Activated naive CD4-positive, alpha-beta T cell (primary cell): ENCODE data around the gene PLEKHB2.
A peak's percentile ranks its signal among the peaks of the same experiment; 100 is the strongest.
"Not testable (repeated sequence)": the region's sequence is repeated elsewhere in the genome, so short reads cannot be mapped to it uniquely, and the experiment has no call there.

Experiments
- DNase-seq, 4 experiments: peaks; one replicate each; lab custom pipeline; 2025; lab: John Stamatoyannopoulos, UW

The PLEKHB2 gene

GRCh38 chr2:131093696-131094462 is 11.3 kb upstream of the PLEKHB2 start:
- peak in 2 of 4 experiments; percentile 40 to 67 for DNase-seq

GRCh38 chr2:131094463-131095281 is 10.5 kb upstream of the PLEKHB2 start:
- no peak for DNase-seq

- DNase-seq: no peak
Observed at GRCh38 chr2:131103165-131103564, 2.0 kb upstream of the PLEKHB2 start.

GRCh38 chr2:131104487-131105155 is 515 bp upstream of the PLEKHB2 start:
- DNase-seq: peak in 3 of 4 experiments; percentile 21 to 30 (median 30)

- DNase-seq: no peak
Observed at GRCh38 chr2:131105950-131106801, 1.0 kb downstream of the PLEKHB2 start.

- DNase-seq: no peak
Observed at GRCh38 chr2:131112529-131112928, 7.4 kb downstream of the PLEKHB2 start.

GRCh38 chr2:131113566-131114227 is 8.6 kb downstream of the PLEKHB2 start:
- no peak for DNase-seq

GRCh38 chr2:131114950-131115349 is 9.8 kb downstream of the PLEKHB2 start:
- not testable (repeated sequence) for DNase-seq

- DNase-seq: no peak
Observed at GRCh38 chr2:131115752-131116151, 10.6 kb downstream of the PLEKHB2 start.

- DNase-seq: no peak
Observed at GRCh38 chr2:131120815-131121317, 15.7 kb downstream of the PLEKHB2 start.

GRCh38 chr2:131121464-131121863 is 16.3 kb downstream of the PLEKHB2 start:
- no peak for DNase-seq

GRCh38 chr2:131122496-131122895 is 17.4 kb downstream of the PLEKHB2 start:
- no peak for DNase-seq

GRCh38 chr2:131123192-131123591 is 18.1 kb downstream of the PLEKHB2 start:
- no peak for DNase-seq

GRCh38 chr2:131125195-131125757 is 20.1 kb downstream of the PLEKHB2 start:
- no peak for DNase-seq

GRCh38 chr2:131126436-131126835 is 21.3 kb downstream of the PLEKHB2 start:
- no peak for DNase-seq

- no peak for DNase-seq
Observed at GRCh38 chr2:131127076-131127475, 21.9 kb downstream of the PLEKHB2 start.

- no peak for DNase-seq
Observed at GRCh38 chr2:131127981-131128380, 22.8 kb downstream of the PLEKHB2 start.

GRCh38 chr2:131130298-131130596 is 25.1 kb downstream of the PLEKHB2 start:
- no peak for DNase-seq

- no peak for DNase-seq
Observed at GRCh38 chr2:131132729-131133128, 27.6 kb downstream of the PLEKHB2 start.

- DNase-seq: no peak
Observed at GRCh38 chr2:131140581-131140980, 35.4 kb downstream of the PLEKHB2 start.

- DNase-seq: no peak
Observed at GRCh38 chr2:131142849-131143248, 37.7 kb downstream of the PLEKHB2 start.
